GM18508 (cell line): ENCODE data around the gene SLC37A1.

Experiments
- ATAC-seq: cut with Tn5 transposase; IDR thresholded peaks from one replicate; pipeline ENCODE4 v1.9.1; 2021; ENCODE audit warnings: moderate number of reproducible peaks; ENCODE audit not compliant: insufficient read depth, unreplicated experiment

SLC37A1 gene

GRCh38 chr21:42500225-42500624 lies 13.4 kb upstream of the SLC37A1 start:
- ATAC-seq, result no peak

- ATAC-seq, result no peak
These were observed 12.9 kb upstream of the SLC37A1 start for GRCh38 chr21:42500736-42501135.

- no peak for ATAC-seq
These were observed 9.9 kb upstream of the SLC37A1 start for GRCh38 chr21:42503711-42504110.

GRCh38 chr21:42505090-42505726 lies 8.4 kb upstream of the SLC37A1 start:
- ATAC-seq, result peak; percentile 53

GRCh38 chr21:42507418-42507817 lies 6.2 kb upstream of the SLC37A1 start:
- no peak for ATAC-seq

GRCh38 chr21:42508371-42508770 lies 5.3 kb upstream of the SLC37A1 start:
- no peak for ATAC-seq

- ATAC-seq, result no peak
These were observed 4.4 kb upstream of the SLC37A1 start for GRCh38 chr21:42509244-42509643.

- ATAC-seq, result no peak
These were observed 1.2 kb upstream of the SLC37A1 start for GRCh38 chr21:42512346-42513034.

- no peak for ATAC-seq
These were observed 582 bp downstream of the SLC37A1 start for GRCh38 chr21:42513985-42514882.

GRCh38 chr21:42514883-42515228 lies 1.2 kb downstream of the SLC37A1 start:
- no peak for ATAC-seq

GRCh38 chr21:42515708-42516502 lies 2.3 kb downstream of the SLC37A1 start:
- no peak for ATAC-seq

GRCh38 chr21:42518215-42518614 lies 4.6 kb downstream of the SLC37A1 start:
- ATAC-seq, result no peak

- ATAC-seq, result no peak
These were observed 5.0 kb downstream of the SLC37A1 start for GRCh38 chr21:42518626-42519025.

- ATAC-seq, result no peak
These were observed 7.1 kb downstream of the SLC37A1 start for GRCh38 chr21:42520628-42521253.

GRCh38 chr21:42521384-42521783 lies 7.7 kb downstream of the SLC37A1 start:
- ATAC-seq, result no peak

GRCh38 chr21:42521805-42522204 lies 8.2 kb downstream of the SLC37A1 start:
- ATAC-seq, result no peak

GRCh38 chr21:42522271-42522670 lies 8.6 kb downstream of the SLC37A1 start:
- no peak for ATAC-seq

GRCh38 chr21:42522771-42523170 lies 9.1 kb downstream of the SLC37A1 start:
- no peak for ATAC-seq

GRCh38 chr21:42523211-42523610 lies 9.6 kb downstream of the SLC37A1 start:
- no peak for ATAC-seq

GRCh38 chr21:42523941-42524340 lies 10.3 kb downstream of the SLC37A1 start:
- ATAC-seq, result no peak
